HG03139 (cell line): ENCODE measurements around the gene SH3TC1.

Experiments
- ATAC-seq: cut with Tn5 transposase; IDR thresholded peaks from one replicate; pipeline ENCODE4 v1.9.1; 2021; ENCODE audit not compliant: unreplicated experiment

The SH3TC1 gene

DNA sequence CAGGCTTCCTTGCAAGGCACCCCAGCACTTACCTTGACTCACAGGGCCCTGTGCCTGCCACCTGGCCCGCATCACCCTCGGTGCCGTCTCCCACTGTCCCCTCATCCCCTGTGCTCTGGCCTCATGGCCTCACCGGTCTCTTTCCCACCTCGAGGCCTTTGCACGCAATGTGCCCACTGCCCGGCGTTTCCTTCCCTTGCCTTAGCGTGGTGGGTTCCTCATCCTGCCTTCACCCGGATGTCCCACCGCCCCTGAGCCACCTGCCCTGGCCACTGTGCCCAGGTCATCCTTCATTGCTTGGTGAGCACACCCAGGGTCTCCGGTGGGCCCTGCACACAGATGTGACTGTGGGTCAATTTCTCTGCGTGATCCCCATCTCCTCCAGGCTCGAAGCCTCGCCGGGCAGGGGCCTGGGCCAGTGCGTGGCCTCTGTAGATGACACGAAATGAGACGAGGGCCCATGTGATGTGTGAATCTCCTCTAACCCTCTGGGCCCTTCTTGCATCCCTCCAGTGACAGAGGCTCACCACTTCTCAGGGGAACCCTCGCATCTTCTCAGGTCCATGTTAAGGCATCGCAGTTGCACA, 75.1 kb downstream of the SH3TC1 start:
- no peak for ATAC-seq

DNA sequence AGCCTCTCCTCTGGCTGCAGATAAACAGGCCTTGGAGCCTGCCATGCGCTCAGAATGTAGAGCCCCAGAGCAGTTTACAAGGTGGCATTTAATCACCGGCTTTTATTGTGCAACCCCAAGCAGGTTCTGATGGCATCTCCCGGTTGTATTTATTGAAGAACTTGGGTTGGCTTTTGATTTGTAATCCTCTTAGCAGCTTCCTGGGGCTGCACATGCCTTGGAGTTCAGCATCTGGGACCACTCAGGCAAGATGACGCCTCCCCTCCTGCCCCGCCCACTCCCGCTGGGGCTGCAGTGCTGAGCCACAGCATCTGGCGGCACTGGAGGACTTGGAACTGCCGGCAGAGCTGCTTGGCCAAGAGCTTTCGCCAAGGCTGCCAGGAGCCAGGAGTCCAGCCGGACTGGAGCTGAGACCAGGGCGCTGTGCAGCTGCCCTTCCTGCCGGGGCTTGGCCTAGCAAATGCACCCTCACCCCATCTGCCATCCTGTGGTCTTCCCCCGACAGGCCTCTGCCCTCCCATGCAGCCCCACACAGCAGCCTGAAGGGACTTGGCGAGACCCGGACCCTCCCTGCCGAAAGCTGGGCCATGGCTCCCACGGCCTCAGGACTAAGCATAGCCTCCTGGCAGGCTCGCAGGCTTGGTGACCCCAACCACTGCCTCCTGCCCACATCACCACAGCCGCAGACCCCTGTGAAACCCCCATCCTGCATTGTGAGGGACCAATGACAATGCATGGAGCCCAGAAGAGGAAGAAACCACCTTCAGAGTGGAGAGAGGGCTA, 75.9 kb downstream of the SH3TC1 start:
- no peak for ATAC-seq

DNA sequence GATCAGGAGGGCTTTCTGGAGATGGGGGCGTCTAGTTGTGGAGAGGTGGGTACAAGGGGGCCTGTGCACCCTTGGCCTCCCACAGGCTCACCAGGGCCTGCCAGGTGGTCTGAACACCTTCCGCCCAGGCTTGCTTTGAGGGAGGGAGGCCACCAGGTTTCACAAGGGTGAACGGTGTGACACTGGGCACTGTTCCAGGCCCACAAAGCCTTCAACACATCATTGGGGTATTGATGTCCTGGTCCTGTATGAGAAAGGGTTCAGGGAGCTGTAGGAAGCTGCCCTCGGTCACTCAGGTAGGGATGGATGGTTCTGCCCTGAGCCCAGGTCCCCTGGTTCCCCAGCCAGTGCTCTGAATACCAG, 76.4 kb downstream of the SH3TC1 start:
- ATAC-seq = no peak

DNA sequence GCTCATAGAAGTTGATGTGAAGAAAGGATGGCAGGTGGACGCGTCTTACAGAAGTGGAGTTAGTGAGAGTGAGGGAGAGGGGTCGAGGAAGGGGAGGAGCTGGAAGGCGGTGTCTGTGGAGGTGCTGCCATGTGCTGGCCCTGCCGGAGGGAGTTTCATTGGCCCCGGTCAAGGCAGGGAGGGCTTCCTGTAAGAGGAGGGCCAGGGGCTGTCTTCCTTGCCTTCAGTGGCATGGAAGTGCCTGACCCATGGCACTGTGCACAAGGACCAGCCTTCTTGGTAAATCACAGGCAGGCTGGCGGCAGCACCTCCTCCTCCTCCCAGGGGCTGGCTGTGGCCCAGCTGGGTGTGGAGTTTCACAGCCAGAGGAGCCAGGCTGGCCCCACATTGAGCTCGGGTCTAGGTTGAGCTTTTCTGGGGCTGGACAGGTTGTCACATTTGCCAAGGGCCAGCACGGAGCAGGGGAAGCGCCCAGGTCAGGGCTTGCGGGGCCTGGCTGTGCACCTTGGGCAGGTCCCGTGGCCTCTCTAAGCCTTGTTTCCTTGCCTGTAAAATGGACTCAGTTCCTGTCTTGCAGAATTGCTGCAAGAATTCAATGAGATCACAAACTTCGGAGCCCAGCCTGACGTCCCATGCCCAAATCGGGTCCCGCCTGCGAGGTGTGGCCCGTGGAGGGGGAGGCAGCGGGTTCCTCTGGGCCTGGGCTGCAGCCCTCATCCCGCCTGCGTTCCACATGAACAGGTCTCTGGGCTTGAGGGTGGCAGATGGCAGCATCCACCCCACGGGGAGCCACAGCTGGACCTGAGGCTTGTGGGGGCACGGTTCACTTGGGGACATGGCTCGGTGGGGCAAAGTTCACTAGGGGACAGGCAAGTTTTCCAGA, 77.5 kb downstream of the SH3TC1 start:
- ATAC-seq = no peak

DNA sequence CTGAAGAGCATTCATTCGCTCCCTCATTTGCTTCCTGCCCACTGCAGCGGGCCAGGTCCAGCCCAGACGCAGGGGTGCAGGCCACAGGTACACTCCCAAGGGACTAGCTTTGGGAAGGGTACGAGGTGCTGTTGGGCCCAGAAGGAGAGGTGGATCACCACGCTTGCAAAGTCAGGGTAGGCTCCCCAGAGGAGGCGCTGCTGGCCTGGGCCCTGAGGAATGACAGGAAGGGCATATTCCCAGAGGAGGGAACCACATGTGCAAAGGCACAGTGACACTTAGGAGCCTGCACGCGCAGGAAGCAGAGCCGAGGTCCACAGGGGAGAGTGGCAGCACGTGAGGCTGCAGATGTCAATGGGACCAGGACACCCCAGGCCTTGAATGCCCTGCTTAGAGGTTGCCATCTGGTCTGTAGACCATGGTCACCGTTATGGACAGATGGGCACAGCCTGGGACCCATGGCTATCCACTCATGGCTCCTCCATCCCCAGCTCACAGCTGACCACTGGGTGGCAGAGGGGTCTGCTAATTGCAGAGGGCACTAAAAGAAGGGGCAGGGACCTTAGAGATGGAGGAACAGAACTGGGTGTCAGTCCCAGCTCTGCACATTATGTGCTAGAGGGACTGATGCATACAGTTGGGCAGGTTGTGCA, 78.4 kb downstream of the SH3TC1 start:
- no peak for ATAC-seq

DNA sequence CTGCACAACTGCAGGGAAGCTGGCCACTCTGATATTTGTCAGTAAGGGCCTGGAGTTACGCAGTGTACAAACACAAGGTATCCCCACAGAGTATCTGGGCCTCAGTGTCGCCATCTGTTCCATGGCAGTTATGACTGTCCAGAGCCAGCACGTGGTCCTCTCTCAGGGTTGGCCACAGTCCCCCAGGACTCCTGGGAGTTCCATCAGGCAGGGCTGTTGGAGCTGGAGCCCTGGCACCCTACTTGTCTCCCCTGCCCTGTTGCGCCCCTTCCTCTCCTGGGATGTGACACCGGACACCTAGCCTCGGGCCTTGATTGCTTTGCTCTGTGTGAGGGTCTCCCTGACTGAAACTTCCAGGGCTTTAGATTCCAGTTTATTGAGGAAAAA, 78.9 kb downstream of the SH3TC1 start:
- no peak for ATAC-seq

DNA sequence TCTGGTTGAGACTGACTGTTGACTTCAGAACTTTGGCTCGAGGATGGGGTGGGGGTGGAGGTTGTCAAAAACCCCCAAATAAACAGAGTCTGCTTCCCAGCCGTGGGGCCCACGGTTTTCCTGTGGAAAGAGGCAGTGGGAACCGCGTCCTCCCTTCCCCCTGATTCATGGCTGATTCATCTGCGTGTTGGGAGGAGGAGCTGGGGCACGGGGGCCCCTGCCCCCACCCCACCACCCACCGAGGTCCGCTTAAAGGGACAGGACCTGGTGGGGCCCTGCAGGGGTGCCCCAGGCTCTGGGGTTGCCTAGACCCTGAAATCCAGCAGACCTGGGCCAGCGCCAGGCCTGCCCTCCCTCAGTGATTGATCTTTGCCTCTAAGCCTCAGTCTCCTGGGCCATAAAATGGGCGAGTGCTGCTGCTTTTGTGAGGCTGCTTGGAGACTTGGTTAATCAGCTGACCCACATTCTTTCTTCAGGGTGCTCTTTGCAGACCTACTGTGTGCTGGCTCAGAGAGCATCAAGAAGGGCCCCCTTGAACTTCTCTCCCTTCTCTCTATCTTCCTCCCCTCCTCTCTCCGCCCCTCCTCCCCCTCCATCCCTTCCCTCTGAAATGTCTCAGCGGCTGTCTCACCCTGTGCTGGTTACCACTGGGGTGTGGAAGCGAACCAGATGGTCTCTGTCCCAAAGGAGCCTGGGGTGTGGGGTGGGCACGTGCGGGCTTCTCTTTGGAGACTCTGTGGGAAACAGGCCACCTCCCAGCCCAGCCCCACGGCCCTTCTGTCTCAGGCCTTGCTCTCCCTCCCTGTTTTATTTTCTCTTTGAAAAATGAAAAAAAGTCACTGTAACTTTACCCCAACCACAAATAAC, 79.6 kb downstream of the SH3TC1 start:
- no peak for ATAC-seq

DNA sequence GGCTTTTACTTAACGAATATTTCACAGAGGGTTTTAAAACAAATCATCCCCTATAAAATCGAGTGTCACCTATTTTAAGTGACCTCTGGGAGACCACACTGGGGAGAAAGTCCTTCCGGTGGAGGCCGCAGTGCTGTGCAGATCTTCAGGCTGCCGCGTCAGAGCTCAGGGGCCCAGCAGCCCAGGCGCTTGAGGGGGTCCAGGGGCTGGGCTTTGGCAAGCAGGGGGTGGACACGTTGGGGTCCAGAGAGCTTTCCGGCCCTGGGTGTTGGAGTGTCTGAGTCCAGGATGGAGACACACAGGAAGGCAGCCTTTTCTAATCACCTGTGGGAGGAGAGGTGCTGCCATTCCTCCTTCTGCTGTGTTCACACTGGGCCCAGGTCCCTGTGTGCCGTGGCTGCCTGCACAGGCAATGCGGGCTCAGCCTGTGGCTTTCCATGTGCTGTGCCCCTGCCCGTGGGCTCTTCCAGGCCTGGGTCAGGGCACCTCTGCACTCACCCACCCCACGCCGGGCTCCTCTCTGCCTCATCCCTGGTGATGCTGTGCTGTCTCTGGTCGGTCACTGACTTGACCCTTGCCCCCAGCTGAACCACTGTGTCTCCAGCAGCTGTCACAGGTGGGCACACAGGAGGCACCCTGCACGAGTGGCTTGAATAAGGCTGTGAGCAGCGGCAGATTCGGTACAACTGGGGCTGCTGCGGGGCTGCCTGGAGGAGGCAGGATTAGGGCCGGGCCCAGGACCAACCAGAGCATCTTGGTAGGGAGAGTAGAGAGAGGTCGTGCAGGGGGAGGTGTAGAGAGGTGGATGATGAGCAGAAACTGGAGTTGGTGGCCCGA, 80.4 kb downstream of the SH3TC1 start:
- no peak for ATAC-seq

DNA sequence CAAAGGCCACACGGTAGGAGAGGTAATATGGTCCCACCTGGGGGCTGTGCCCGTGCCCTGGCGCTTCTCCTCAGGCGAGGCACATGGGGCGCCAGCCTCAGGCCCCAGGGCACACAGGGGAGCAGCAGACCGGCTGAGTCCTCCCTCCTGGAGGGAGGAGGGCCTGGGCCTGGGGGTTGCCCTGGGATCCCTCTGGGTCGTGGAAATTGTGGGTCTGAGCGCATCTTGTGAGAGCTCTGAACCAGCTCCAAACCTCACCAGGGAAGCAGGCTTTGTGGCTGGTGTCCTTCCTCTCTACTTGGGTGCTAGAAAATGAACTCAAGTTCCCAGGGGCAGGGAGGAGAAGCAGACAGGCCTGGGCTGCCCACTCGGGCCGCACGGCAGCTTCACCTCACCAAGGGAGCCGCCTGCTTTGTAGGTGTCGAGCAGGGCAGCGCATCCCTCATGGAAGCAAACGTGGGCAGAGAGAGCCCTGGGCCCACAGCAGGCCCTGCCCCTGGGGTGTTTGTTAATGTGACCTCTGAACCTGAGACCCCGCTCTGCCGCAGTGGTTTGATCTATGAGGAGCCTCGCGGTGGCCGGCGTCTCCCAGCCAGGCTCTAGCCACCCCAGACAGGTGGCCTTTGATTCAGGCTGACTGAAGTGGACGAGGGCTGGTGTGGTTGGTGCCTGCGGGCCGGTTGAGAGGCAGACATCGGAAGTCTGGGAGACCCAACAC, 81.2 kb downstream of the SH3TC1 start:
- no peak for ATAC-seq

DNA sequence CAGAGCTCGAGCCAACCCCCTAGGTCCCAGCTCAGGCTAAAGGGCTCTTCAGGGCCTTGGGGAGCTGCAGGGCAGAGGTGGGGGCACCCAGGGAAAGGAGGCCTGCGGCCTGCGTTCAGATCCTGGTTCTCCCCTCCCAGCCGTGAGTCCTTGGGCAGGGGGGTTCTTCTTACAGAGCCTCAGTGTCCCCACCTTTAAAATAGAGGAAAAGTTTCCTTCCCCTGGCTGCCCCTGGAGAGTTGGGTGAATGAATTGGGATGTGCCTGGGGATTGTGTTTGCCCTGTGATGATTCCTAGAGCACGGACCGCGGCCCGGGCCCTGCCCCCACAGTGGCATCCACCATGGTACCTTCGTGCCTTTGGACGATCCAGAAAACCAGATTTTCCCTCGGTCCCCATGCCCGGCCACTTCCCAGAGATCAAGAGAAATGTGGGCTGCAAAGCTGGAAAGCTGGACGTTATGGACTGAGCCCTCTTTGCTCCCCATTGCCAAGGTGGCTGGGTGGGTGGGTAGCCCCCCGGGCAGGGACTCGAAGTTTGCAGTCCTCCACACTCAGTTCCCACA, 81.9 kb downstream of the SH3TC1 start:
- ATAC-seq = no peak

DNA sequence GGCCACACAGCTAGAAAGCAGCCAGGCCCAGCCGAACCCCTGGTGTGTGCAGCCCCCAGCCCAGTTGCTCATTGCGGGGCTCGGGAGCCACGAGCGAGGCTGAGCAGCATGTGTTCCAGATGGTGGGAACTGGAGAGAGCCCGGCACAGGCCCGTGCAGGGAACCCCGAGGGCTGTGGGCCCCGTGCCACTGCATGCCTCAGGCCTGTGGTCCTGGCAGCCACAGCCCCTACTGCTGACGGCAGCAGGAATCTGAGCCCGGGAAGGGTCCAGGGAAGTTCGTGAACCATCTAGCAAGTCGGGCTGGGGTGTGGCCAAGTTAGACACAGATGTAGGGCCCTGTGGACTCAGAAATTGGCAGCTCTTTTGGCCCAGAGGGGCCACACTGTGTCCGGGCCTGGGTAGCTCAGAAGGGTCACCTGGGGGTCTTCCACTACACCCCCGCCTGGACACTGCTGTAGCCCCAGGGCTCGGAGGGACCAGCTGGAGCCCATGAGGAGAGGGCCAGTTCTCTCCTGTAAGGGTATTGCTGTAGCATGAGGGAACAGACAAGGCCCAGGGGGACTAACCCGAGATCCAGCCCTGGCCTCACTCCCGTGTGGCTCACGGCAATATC, 82.5 kb downstream of the SH3TC1 start:
- no peak for ATAC-seq

DNA sequence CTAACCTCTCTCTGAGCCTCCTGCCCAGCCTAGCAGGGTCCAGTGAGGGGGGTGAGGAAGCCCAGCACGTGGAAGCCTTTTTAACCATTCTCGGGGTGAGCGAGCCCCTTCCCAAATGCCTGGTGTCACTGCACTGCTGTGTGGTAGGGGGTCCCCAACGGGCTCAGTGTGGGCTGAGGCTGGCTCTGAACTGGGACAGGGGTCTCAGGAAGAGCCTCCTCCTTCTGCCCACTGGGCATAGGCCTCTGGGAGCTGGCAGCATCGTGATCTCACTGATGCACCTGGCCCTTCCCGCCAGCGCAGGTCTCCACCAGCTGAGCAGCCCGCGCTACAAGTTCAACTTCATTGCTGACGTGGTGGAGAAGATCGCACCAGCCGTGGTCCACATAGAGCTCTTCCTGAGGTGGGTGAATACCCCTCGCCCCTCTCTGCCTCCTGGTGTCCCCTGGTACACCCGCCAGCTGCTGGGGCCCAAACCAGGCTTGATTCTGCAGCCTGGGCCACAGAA, 83.1 kb downstream of the SH3TC1 start:
- no peak for ATAC-seq

DNA sequence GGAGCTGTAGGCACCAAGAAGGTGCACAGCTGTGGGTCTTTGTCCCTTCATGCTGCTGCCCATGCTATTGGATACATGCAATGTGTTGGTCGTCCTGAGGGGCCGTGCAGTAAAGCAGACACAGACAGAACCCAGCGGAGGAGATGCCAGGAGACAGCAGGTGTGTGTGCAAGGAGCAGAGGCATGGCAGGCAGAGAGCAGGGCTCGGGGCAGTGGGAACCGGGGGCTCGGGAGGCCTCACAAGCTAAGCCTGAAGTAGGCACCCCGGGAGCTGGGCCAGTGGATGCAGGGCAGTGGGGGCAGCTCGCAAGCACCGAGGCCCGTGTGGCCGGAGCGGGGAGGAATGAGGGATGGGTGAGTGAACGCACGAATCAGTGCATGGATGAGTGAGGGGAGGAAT, 83.7 kb downstream of the SH3TC1 start:
- no peak for ATAC-seq

DNA sequence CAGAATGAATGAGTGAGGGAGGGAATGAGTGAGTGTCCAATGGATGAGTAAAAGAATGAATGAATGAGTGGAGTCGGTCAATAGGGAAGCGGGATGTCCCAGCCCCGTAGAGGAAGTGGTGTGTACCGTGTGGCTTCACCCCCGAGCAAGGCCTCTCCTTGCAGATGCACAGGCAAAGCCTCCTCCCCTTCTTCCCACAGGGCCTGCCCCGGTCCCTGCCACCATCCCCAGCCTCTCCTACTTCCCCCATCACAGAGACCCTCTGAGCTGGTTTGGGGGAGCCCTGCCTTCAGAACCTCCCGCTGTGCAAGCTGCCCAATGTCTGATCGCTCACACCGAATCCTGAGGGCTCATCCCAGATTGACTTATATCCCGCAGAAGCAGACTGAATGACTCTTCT, 84.1 kb downstream of the SH3TC1 start:
- ATAC-seq = no peak

DNA sequence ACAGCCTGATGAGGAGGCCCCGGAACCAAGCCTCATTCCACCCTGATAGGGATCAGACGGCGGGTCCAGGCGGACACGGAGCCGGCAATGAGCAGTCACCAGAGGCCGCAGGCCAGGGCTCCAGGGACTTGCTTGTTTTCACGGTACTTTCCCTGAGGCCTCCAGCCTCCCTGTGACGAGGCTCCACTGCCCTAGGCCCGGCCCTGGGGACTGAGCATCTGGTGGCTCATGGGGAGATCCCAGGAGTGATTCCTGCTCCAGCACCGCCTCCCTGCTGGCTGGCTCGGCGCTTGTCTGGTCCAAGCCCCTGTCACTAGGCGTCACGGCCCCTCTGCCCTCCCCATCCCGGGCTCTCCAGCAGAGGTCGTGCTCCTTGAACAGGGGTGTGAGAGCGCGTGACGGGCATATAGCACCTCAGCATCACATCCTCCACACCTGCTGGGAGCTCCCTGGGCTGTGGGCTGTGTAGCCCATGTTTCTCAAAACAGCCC, 84.6 kb downstream of the SH3TC1 start:
- no peak for ATAC-seq

DNA sequence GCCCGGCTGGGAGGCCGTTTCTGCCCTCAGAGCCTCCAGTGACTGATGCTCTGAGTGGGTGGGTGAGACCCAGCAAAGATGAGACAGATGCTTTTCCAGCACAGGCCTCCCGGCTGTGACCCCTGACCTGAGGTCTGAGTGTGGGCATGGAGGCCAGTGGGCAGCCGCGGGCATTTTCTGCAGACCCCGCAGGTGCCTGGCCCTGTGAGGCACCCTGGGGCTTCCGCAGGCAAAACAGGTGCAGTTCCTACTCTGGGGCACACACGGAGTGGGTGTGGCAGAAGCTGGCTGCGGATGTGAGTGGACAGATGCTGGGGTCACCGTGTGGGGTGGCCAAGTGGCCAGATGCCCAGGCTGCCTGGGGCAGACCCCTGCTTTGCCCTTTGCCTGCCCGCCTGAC, 85.3 kb downstream of the SH3TC1 start:
- ATAC-seq = no peak

DNA sequence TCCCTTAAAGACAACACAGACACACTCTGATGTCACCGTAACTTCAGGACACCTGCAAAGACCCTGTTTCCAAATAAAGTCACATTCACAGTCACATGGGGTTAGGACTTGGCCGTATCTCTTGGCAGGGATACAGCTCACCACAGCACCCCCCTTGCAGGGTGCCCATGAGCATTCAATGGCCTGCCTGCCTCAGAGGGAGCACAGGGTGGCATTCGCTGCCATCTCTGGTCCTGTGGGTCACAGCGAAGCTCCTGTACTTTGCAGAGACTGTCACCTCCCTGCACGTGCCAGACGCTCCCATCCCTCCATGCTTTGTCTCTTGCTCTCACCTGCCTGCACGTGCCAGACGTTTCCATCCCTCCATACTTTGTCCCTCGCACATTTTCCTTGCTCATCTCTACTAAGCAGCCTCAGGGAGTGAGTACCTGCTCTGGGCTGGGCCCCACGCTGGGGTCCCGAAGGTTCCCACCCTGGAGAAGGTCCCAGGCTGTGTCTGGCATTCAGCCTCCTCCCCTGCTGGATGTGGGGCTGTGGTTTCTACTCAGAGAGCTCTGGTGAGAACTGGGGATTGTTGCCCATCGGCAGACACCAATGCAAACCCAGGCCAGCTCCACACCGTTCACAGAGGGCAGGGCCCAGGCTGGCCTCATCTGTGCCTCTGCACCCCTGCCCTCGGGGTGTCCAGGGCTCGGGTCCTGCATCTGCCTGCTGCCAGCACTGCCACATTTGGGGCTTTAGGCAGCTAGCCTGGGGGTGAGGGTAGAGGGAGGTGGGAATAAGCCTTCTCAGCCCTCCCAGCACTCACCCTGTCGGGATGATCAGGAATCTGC, 86.3 kb downstream of the SH3TC1 start:
- ATAC-seq = no peak
